ENCODE data around the gene MREG.

- TF ChIP-seq POLR2A (IDR thresholded peaks at IDR 0.05) = no peak
- TF ChIP-seq CTCF (IDR thresholded peaks at IDR 0.05) = no peak
Observed at GRCh38 chr2:216029416-216030129, 16.2 kb upstream of the MREG start.
